GM19043 (cell line): ENCODE data around the gene AASDH.

Experiments
- ATAC-seq: cut with Tn5 transposase; IDR thresholded peaks from one replicate; pipeline ENCODE4 v1.9.1; 2021; ENCODE audit warnings: low read depth; ENCODE audit not compliant: unreplicated experiment

AASDH gene

GRCh38 chr4:56387023-56388001 is at the start of gene AASDH:
AASDH (minus strand) TSS chr4:56387491; CDS start chr4:56384299, 3,192 bp downstream.
- ATAC-seq, result peak; percentile 90

- ATAC-seq, result peak; percentile 71
These were observed 48.0 kb upstream of the AASDH start, which contains the start of gene PPAT for GRCh38 chr4:56435140-56435926. PPAT (minus strand) TSS chr4:56435615; CDS start chr4:56435477, 138 bp downstream.

- peak; percentile 10 for ATAC-seq
These were observed 47.4 kb upstream of the AASDH start for GRCh38 chr4:56434599-56435139.

GRCh38 chr4:56433280-56433679 is 46.0 kb upstream of the AASDH start:
- no peak for ATAC-seq

GRCh38 chr4:56430203-56430602 is 42.9 kb upstream of the AASDH start:
- no peak for ATAC-seq

GRCh38 chr4:56427179-56427578 is 39.9 kb upstream of the AASDH start:
- no peak for ATAC-seq

GRCh38 chr4:56426273-56426672 is 39.0 kb upstream of the AASDH start:
- ATAC-seq, result peak; percentile 86

- ATAC-seq, result no peak
These were observed 38.2 kb upstream of the AASDH start for GRCh38 chr4:56425518-56425917.

GRCh38 chr4:56424697-56425514 is 37.6 kb upstream of the AASDH start:
- ATAC-seq, result no peak

- no peak for ATAC-seq
These were observed 36.9 kb upstream of the AASDH start for GRCh38 chr4:56424176-56424575.

- no peak for ATAC-seq
These were observed 30.1 kb upstream of the AASDH start for GRCh38 chr4:56417396-56417795.

- ATAC-seq, result no peak
These were observed 29.1 kb upstream of the AASDH start for GRCh38 chr4:56416349-56416748.

GRCh38 chr4:56414135-56414670 is 26.9 kb upstream of the AASDH start:
- ATAC-seq, result no peak

GRCh38 chr4:56410247-56411062 is 23.2 kb upstream of the AASDH start:
- ATAC-seq, result no peak

GRCh38 chr4:56409511-56410090 is 22.3 kb upstream of the AASDH start:
- no peak for ATAC-seq

GRCh38 chr4:56408978-56409377 is 21.7 kb upstream of the AASDH start:
- ATAC-seq, result no peak

GRCh38 chr4:56406151-56406550 is 18.9 kb upstream of the AASDH start:
- ATAC-seq, result no peak

- no peak for ATAC-seq
These were observed 17.7 kb upstream of the AASDH start for GRCh38 chr4:56405016-56405415.

- no peak for ATAC-seq
These were observed 13.3 kb upstream of the AASDH start for GRCh38 chr4:56400560-56400959.
